Prostate gland (tissue), 2 donors: ENCODE data around the gene AGPAT2.

Source experiments
- CTCF ChIP-seq, 4 experiments: fragments of 200-600 bp in 2 of 4; fragments of 450-650 bp in 2 of 4; sonication (generic) in 2 of 4; IDR thresholded peaks; 1 replicate in 3 of 4; 2 replicates in 1 of 4; pipeline ENCODE4 v1.5.1; 2016 to 2019; ENCODE audit warnings: antibody characterized with exemption in 4 of 4, mild to moderate bottlenecking in 2 of 4, moderate library complexity in 2 of 4
- POLR2A ChIP-seq: fragments of 450-650 bp; IDR thresholded peaks from one replicate; pipeline ENCODE4 v1.6.1; 2016; ENCODE audit warnings: antibody characterized with exemption, mild to moderate bottlenecking
- POLR2AphosphoS5 ChIP-seq: sonication (generic); formaldehyde crosslinking; IDR thresholded peaks from one replicate; pipeline ENCODE4 v1.6.1; 2017; ENCODE audit warnings: antibody characterized with exemption

- TF ChIP-seq CTCF (IDR thresholded peaks at IDR 0.05) (no peak), POLR2A (no peak), POLR2AphosphoS5 (no peak)
Observed at GRCh38 chr9:136686534-136686793, 793 bp downstream of the AGPAT2 start.
